SK-N-SH treated with all-trans-retinoic acid at 6 μM for 48 hours (cell line): Measurements from ENCODE around the gene INAFM1.
A peak's percentile ranks its signal among the peaks of the same experiment; 100 is the strongest.
"Not testable (repeated sequence)": the region's sequence is repeated elsewhere in the genome, so short reads cannot be mapped to it uniquely, and the experiment has no call there.

Experiments used
- ATAC-seq: fragments of 200-7000 bp; cut with Tn5 transposase; 3 replicates; pipeline ENCODE4 v1.9.1; 2020; ENCODE audit warnings: mild to moderate bottlenecking, moderate library complexity
- ARNTL ChIP-seq: fragments of 450-650 bp; formaldehyde crosslinking; IDR thresholded peaks from 2 replicates; pipeline ENCODE4 v1.5.0; 2020; ENCODE audit warnings: low read depth, mild to moderate bottlenecking, moderate library complexity, borderline replicate concordance
- BACH2 ChIP-seq: fragments of 250-450 bp; sonication (Bioruptor Pico); IDR thresholded peaks from 2 replicates; pipeline ENCODE4 v1.9.0; 2021; ENCODE audit warnings: mild to moderate bottlenecking, borderline replicate concordance
- CSDC2 ChIP-seq: fragments of 250-450 bp; sonication (Bioruptor Pico); IDR thresholded peaks from 2 replicates; pipeline ENCODE4 v1.5.0; 2020; ENCODE audit warnings: mild to moderate bottlenecking, moderate library complexity
- CSRNP3 ChIP-seq: fragments of 250-450 bp; sonication (Bioruptor Pico); IDR thresholded peaks from 2 replicates; pipeline ENCODE4 v1.5.1; 2021; ENCODE audit warnings: mild to moderate bottlenecking, moderate library complexity
- ESRRG ChIP-seq: fragments of 250-450 bp; sonication (Bioruptor Pico); IDR thresholded peaks from 2 replicates; pipeline ENCODE4 v1.6.1; 2021; ENCODE audit warnings: mild to moderate bottlenecking
- GLIS3 ChIP-seq: fragments of 250-450 bp; sonication (Bioruptor Pico); IDR thresholded peaks from 2 replicates; pipeline ENCODE4 v1.5.0; 2020; ENCODE audit warnings: mild to moderate bottlenecking, moderate library complexity
- OSR1 ChIP-seq: fragments of 250-450 bp; sonication (Bioruptor Pico); IDR thresholded peaks from 2 replicates; pipeline ENCODE4 v1.8.0; 2022; ENCODE audit warnings: moderate library complexity, mild to moderate bottlenecking, inconsistent platforms
- RARB ChIP-seq: fragments of 250-450 bp; sonication (Bioruptor Pico); IDR thresholded peaks from 2 replicates; pipeline ENCODE4 v1.8.0; 2021; ENCODE audit warnings: mild to moderate bottlenecking, moderate library complexity
- SNAI2 ChIP-seq: fragments of 250-450 bp; sonication (Bioruptor Pico); IDR thresholded peaks from 2 replicates; pipeline ENCODE4 v1.5.0; 2020; ENCODE audit warnings: mild to moderate bottlenecking, moderate library complexity
- TCF4 ChIP-seq: fragments of 250-450 bp; sonication (Bioruptor Pico); IDR thresholded peaks from 2 replicates; pipeline ENCODE4 v1.8.0; 2021; ENCODE audit warnings: mild to moderate bottlenecking, moderate library complexity, borderline replicate concordance
- TOX ChIP-seq: fragments of 250-450 bp; sonication (Bioruptor Pico); IDR thresholded peaks from 2 replicates; pipeline ENCODE4 v1.8.0; 2021; ENCODE audit warnings: mild to moderate bottlenecking, moderate library complexity, borderline replicate concordance
- ZC3H10 ChIP-seq: fragments of 250-450 bp; sonication (Bioruptor Pico); IDR thresholded peaks from 2 replicates; pipeline ENCODE4 v1.5.1; 2021; ENCODE audit warnings: mild to moderate bottlenecking, moderate library complexity
- ZFP3 ChIP-seq: fragments of 250-450 bp; sonication (Bioruptor Pico); IDR thresholded peaks from 2 replicates; pipeline ENCODE4 v1.5.0; 2020; ENCODE audit warnings: mild to moderate bottlenecking, moderate library complexity
- ZFP30 ChIP-seq: fragments of 450-650 bp; formaldehyde crosslinking; IDR thresholded peaks from 2 replicates; pipeline ENCODE4 v1.5.0; 2022; ENCODE audit warnings: mild to moderate bottlenecking, moderate library complexity
- ZNF565 ChIP-seq: fragments of 450-650 bp; formaldehyde crosslinking; conservative IDR thresholded peaks from 2 replicates; pipeline ENCODE4 v1.5.0; 2020; ENCODE audit warnings: low read depth, mild to moderate bottlenecking, moderate library complexity
- ZNF70 ChIP-seq: fragments of 450-650 bp; formaldehyde crosslinking; IDR thresholded peaks from 2 replicates; pipeline ENCODE4 v1.5.0; 2020; ENCODE audit warnings: mild to moderate bottlenecking, moderate library complexity
- ZNF8 ChIP-seq: fragments of 450-650 bp; formaldehyde crosslinking; IDR thresholded peaks from 2 replicates; pipeline ENCODE4 v1.5.0; 2020; ENCODE audit warnings: mild to moderate bottlenecking, moderate library complexity
- TF ChIP-seq, protein P1 (sequence below): fragments of 250-450 bp; sonication (Bioruptor Pico); IDR thresholded peaks from 2 replicates; pipeline ENCODE4 v1.8.0; 2021; ENCODE audit warnings: low read depth, mild to moderate bottlenecking, moderate library complexity, borderline replicate concordance
- TF ChIP-seq, protein P2 (sequence below): fragments of 250-450 bp; sonication (Bioruptor Pico); IDR thresholded peaks from 2 replicates; pipeline ENCODE4 v1.5.1; 2020; ENCODE audit warnings: low read depth, mild to moderate bottlenecking, moderate library complexity
- TF ChIP-seq, protein P3 (sequence below): fragments of 250-450 bp; sonication (Bioruptor Pico); IDR thresholded peaks from 2 replicates; pipeline ENCODE4 v1.5.0; 2020; ENCODE audit warnings: mild to moderate bottlenecking, moderate library complexity

INAFM1 gene

DNA sequence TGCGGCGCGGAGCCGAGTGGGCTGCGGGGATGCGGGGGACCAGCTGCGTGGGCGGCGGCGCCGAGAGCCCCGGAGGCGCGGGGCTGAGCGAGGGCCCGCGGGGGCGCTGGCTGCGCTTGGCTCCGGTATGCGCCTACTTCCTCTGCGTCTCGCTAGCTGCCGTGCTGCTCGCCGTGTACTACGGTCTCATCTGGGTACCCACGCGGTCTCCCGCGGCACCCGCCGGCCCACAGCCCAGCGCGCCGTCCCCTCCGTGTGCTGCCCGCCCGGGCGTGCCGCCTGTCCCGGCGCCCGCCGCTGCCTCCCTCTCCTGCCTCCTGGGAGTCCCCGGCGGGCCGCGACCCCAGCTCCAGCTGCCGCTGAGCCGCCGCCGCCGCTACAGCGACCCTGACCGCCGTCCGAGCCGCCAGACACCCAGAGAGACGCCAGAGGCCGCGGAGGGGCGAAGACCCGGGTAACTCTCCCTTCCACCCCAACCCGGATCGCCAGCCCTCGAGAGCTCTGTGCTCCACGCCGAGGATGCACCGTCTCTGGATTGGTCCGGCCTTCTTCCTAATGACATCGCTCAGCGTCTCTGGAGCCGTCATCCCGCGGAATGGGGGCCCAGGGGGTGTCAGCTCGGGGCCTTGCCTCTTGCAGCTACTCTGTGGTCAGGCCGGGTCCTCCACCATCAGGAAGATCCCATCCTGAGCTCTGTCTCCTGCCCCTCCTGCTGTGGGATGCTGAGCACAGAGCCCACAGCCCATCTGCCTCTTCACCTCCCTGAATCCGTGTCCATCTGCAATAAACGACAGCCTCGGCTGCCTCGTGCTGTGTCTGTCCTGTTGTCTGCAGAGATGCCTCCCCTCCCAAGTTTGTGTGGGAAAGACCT is 441 bp downstream of the INAFM1 start:
- ATAC-seq, result no peak; the same call in 2 of the 3 replicates
- TF ChIP-seq ZFP3, result no peak
- TF ChIP-seq RARB (CRISPR knock-in tag), result no peak
- TF ChIP-seq GLIS3 (CRISPR knock-in tag), result no peak; the same call in 1 of the 2 replicates
- no peak for TF ChIP-seq BACH2
- TF ChIP-seq SNAI2 (CRISPR knock-in tag), result no peak
- TF ChIP-seq, protein P1, sequence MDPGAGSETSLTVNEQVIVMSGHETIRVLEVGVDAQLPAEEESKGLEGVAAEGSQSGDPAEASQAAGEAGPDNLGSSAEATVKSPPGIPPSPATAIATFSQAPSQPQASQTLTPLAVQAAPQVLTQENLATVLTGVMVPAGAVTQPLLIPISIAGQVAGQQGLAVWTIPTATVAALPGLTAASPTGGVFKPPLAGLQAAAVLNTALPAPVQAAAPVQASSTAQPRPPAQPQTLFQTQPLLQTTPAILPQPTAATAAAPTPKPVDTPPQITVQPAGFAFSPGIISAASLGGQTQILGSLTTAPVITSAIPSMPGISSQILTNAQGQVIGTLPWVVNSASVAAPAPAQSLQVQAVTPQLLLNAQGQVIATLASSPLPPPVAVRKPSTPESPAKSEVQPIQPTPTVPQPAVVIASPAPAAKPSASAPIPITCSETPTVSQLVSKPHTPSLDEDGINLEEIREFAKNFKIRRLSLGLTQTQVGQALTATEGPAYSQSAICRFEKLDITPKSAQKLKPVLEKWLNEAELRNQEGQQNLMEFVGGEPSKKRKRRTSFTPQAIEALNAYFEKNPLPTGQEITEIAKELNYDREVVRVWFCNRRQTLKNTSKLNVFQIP, result no peak
- no peak for TF ChIP-seq ZC3H10
- no peak for TF ChIP-seq ZFP30 (CRISPR knock-in tag)
- no peak for TF ChIP-seq ZNF565
- TF ChIP-seq ZNF70 (CRISPR knock-in tag), result no peak
- TF ChIP-seq ARNTL (CRISPR knock-in tag), result no peak
- TF ChIP-seq, protein P2, sequence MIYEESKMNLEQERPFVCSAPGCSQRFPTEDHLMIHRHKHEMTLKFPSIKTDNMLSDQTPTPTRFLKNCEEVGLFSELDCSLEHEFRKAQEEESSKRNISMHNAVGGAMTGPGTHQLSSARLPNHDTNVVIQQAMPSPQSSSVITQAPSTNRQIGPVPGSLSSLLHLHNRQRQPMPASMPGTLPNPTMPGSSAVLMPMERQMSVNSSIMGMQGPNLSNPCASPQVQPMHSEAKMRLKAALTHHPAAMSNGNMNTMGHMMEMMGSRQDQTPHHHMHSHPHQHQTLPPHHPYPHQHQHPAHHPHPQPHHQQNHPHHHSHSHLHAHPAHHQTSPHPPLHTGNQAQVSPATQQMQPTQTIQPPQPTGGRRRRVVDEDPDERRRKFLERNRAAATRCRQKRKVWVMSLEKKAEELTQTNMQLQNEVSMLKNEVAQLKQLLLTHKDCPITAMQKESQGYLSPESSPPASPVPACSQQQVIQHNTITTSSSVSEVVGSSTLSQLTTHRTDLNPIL (CRISPR knock-in tag), result no peak
- TF ChIP-seq ESRRG, result no peak

- ATAC-seq, result no peak
- TF ChIP-seq ZC3H10 (no peak), TOX (CRISPR knock-in tag) (no peak), ESRRG (no peak)
- TF ChIP-seq, protein P2 (CRISPR knock-in tag), result 0 out of 2 replicates have a peak, but pooled peaks have one; percentile 7
These were observed 1.2 kb downstream of the INAFM1 start for GRCh38 chr19:47275791-47276461.

- not testable (repeated sequence) for ATAC-seq
These were observed 1.8 kb downstream of the INAFM1 start for GRCh38 chr19:47276513-47276912.

- peak; percentile 35 for ATAC-seq
- TF ChIP-seq, protein P1, result no peak
- TF ChIP-seq OSR1 (CRISPR knock-in tag), result no peak
- TF ChIP-seq CSRNP3 (CRISPR knock-in tag), result no peak
- no peak for TF ChIP-seq TCF4
- TF ChIP-seq CSDC2 (CRISPR knock-in tag), result no peak
- no peak for TF ChIP-seq ZNF8 (CRISPR knock-in tag)
- TF ChIP-seq, protein P3, sequence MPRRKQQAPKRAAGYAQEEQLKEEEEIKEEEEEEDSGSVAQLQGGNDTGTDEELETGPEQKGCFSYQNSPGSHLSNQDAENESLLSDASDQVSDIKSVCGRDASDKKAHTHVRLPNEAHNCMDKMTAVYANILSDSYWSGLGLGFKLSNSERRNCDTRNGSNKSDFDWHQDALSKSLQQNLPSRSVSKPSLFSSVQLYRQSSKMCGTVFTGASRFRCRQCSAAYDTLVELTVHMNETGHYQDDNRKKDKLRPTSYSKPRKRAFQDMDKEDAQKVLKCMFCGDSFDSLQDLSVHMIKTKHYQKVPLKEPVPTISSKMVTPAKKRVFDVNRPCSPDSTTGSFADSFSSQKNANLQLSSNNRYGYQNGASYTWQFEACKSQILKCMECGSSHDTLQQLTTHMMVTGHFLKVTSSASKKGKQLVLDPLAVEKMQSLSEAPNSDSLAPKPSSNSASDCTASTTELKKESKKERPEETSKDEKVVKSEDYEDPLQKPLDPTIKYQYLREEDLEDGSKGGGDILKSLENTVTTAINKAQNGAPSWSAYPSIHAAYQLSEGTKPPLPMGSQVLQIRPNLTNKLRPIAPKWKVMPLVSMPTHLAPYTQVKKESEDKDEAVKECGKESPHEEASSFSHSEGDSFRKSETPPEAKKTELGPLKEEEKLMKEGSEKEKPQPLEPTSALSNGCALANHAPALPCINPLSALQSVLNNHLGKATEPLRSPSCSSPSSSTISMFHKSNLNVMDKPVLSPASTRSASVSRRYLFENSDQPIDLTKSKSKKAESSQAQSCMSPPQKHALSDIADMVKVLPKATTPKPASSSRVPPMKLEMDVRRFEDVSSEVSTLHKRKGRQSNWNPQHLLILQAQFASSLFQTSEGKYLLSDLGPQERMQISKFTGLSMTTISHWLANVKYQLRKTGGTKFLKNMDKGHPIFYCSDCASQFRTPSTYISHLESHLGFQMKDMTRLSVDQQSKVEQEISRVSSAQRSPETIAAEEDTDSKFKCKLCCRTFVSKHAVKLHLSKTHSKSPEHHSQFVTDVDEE, result no peak
- no peak for TF ChIP-seq RARB (CRISPR knock-in tag)
- no peak for TF ChIP-seq BACH2
- TF ChIP-seq, protein P2 (CRISPR knock-in tag), result no peak
- no peak for TF ChIP-seq ZC3H10
These were observed 5.6 kb downstream of the INAFM1 start for GRCh38 chr19:47280183-47280797.
